Measurements from ENCODE around the gene SS18L1.

DNA sequence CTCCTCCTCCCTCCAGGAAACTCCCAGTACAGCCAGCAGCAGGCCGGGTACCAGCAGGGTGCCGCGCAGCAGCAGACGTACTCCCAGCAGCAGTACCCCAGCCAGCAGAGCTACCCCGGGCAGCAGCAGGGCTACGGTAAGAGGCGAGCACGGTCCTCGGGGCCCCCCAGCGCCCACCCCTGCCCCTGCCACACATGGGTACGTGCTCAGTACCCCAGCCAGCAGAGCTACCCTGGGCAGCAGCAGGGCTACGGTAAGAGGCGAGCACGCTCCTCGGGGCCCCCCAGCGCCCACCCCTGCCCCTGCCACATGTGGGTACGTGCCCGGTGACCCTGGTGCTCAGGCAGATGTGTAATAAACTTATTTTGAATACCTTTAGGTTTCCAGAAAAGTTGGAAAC, 29.1 kb downstream of the SS18L1 start:
- TF ChIP-seq, protein P1, sequence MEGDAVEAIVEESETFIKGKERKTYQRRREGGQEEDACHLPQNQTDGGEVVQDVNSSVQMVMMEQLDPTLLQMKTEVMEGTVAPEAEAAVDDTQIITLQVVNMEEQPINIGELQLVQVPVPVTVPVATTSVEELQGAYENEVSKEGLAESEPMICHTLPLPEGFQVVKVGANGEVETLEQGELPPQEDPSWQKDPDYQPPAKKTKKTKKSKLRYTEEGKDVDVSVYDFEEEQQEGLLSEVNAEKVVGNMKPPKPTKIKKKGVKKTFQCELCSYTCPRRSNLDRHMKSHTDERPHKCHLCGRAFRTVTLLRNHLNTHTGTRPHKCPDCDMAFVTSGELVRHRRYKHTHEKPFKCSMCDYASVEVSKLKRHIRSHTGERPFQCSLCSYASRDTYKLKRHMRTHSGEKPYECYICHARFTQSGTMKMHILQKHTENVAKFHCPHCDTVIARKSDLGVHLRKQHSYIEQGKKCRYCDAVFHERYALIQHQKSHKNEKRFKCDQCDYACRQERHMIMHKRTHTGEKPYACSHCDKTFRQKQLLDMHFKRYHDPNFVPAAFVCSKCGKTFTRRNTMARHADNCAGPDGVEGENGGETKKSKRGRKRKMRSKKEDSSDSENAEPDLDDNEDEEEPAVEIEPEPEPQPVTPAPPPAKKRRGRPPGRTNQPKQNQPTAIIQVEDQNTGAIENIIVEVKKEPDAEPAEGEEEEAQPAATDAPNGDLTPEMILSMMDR (IDR thresholded peaks at IDR 0.05; ENCODE audit: insufficient read depth, low read depth, low read length), result no peak
- no peak for TF ChIP-seq EZH2 (IDR thresholded peaks at IDR 0.05; ENCODE audit: insufficient read depth, low read length)

Measured in astrocyte (in vitro differentiated cells and primary cell).